K562 (cell line): ENCODE data around the gene MEOX1. TPM values are rescaled to one million over a fixed set of nuclear protein-coding genes. Genes with fewer than 3 reads are reported as not detected.
A peak's percentile ranks its signal among the peaks of the same experiment; 100 is the strongest.

ENCODE experiments used
- CHD4 ChIP-seq: fragments of 200-600 bp; sonication (generic); IDR thresholded peaks from 3 replicates; pipeline ENCODE4 v1.6.1; 2012; ENCODE audit warnings: low read depth, mild to moderate bottlenecking, mixed read lengths, low read length, inconsistent platforms; ENCODE audit not compliant: insufficient read depth, insufficient replicate concordance, poor library complexity, severe bottlenecking
- EP300 ChIP-seq: IDR thresholded peaks from 2 replicates; pipeline ENCODE4 v1.6.1; 2012; ENCODE audit warnings: low read length, improper control_type of control experiment
- ERF ChIP-seq: fragments of 450-650 bp; formaldehyde crosslinking; IDR thresholded peaks from 2 replicates; pipeline ENCODE4 v1.4.0; 2020; ENCODE audit warnings: mild to moderate bottlenecking, mixed read lengths
- ESRRA ChIP-seq: fragments of 450-650 bp; IDR thresholded peaks from 2 replicates; pipeline ENCODE4 v1.6.1; 2014; ENCODE audit warnings: low read depth, mild to moderate bottlenecking, moderate library complexity, borderline replicate concordance
- EWSR1 ChIP-seq: fragments of 450-650 bp; IDR thresholded peaks from 2 replicates; pipeline ENCODE4 v1.6.1; 2018; ENCODE audit warnings: borderline replicate concordance, mild to moderate bottlenecking, low read depth, moderate library complexity; ENCODE audit not compliant: partially characterized antibody
- ILF3 ChIP-seq: fragments of 450-650 bp; IDR thresholded peaks from 2 replicates; pipeline ENCODE4 v1.6.1; 2018; ENCODE audit warnings: antibody characterized with exemption, mild to moderate bottlenecking, moderate library complexity, borderline replicate concordance
- POLR3A ChIP-seq: IDR thresholded peaks from 2 replicates; pipeline ENCODE4 v1.6.1; 2011; ENCODE audit warnings: borderline replicate concordance, mild to moderate bottlenecking, moderate library complexity; ENCODE audit not compliant: insufficient read length, insufficient read depth; ENCODE audit errors: extremely low read depth
- PURB ChIP-seq: sonication (generic); formaldehyde crosslinking; IDR thresholded peaks from 2 replicates; pipeline ENCODE4 v1.9.0; 2021; ENCODE audit warnings: low read depth, mild to moderate bottlenecking, missing genetic modification reagents
- RAD51 ChIP-seq: fragments of 450-650 bp; IDR thresholded peaks from 2 replicates; pipeline ENCODE4 v1.7.1; 2016; ENCODE audit warnings: low read depth, mild to moderate bottlenecking, borderline replicate concordance
- RB1 ChIP-seq: fragments of 450-650 bp; IDR thresholded peaks from 2 replicates; pipeline ENCODE4 v1.6.1; 2017; ENCODE audit warnings: low read depth, mild to moderate bottlenecking
- RBM25 ChIP-seq: fragments of 200-400 bp; formaldehyde crosslinking; IDR thresholded peaks from 2 replicates; pipeline ENCODE4 v1.6.1; 2018; ENCODE audit warnings: low read length, low read depth, moderate library complexity; ENCODE audit not compliant: severe bottlenecking
- SIN3A ChIP-seq, 2 experiments: fragments of 150-350 bp in 1 of 2; IDR thresholded peaks; 2 replicates each; pipeline ENCODE4 v1.6.1; 2011 to 2016; ENCODE audit warnings: borderline replicate concordance in 2 of 2, low read depth in 2 of 2, low read length in 2 of 2, mild to moderate bottlenecking in 2 of 2, moderate library complexity in 2 of 2; ENCODE audit not compliant: control insufficient read depth in 1 of 2
- SRSF7 ChIP-seq: fragments of 200-400 bp; formaldehyde crosslinking; optimal IDR thresholded peaks from 2 replicates; pipeline ENCODE3; 2017; ENCODE audit warnings: mild to moderate bottlenecking, low read depth, low read length
- SRSF9 ChIP-seq: fragments of 200-400 bp; formaldehyde crosslinking; IDR thresholded peaks from 2 replicates; pipeline ENCODE4 v1.6.1; 2017; ENCODE audit warnings: low read depth, low read length, borderline replicate concordance
- XRCC4 ChIP-seq: IDR thresholded peaks from one replicate; pipeline ENCODE4 v1.6.1; 2011; ENCODE audit not compliant: insufficient read depth, insufficient read length; ENCODE audit errors: extremely low read depth
- ZNF134 ChIP-seq: fragments of 250-450 bp; sonication (Bioruptor Pico); conservative IDR thresholded peaks from 2 replicates; pipeline ENCODE4 v1.4.0; 2020
- polyA plus RNA-seq, 8 experiments: library from polyadenylated mRNA; depleted of rRNA in 4 of 8; stranded (reverse) in 5 of 8; unstranded in 3 of 8; fragments of >200 nt; fragmentation: Nextera tagmentation in 2 of 8; fragmentation: Illumina TruSeq in 1 of 8; extraction: Ambion mirVana in 2 of 8; extraction: Trizol in 1 of 8; gene quantifications; 2 replicates each; pipeline versions ENCODE4 v1.2.1 to v1.2.3, GENCODE V29; 2011 to 2014; ENCODE audit warnings: inconsistent platforms in 1 of 8, missing spikeins in 1 of 8
- total RNA-seq, 7 experiments: library from RNA; depleted of rRNA in 6 of 7; stranded (reverse); fragments of >200 nt in 6 of 7; fragmentation: Illumina TruSeq in 2 of 7; extraction: Trizol in 2 of 7; gene quantifications; 2 replicates each; pipeline versions ENCODE4 v1.2.1 to v1.2.3, GENCODE V29; 2011 to 2021; ENCODE audit warnings: low replicate concordance in 1 of 7
- TF ChIP-seq, protein P1 (sequence below), 2 experiments: IDR thresholded peaks; 2 replicates each; pipeline ENCODE4 v1.6.1; 2012; ENCODE audit warnings: improper control_type of control experiment in 2 of 2, low read depth in 2 of 2, low read length in 2 of 2, borderline replicate concordance in 1 of 2
- TF ChIP-seq, protein P2 (sequence below): sonication (generic); formaldehyde crosslinking; IDR thresholded peaks from 2 replicates; pipeline ENCODE4 v1.9.0; 2022; ENCODE audit warnings: mild to moderate bottlenecking, missing genetic modification reagents

Gene MEOX1
- total and polyA plus RNA-seq, 9 of the 15 experiments (the other 6 are each of a cell fraction or from before 2014, with no cell fraction given) = not detected

DNA sequence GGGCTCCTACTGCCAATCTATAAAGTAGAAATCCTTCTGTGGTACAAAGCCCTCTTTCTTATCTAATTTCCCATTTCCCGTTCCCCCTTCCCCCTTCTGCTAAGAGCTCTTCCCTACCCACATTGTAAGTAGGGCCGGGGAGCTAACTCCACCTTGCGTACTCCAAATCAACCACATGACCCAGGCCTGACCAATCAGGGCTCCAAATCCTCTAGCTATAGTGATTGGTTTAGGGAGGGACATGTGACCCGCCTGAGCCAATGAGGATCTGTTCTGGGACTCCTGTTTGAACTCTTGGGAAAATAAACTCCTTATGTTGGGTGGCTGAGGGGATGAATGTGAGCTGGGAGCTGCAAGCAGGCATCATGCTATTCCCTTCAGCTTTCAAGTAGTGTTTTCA lies 40.9 kb upstream of the MEOX1 start (continued):
- TF ChIP-seq, protein P1, sequence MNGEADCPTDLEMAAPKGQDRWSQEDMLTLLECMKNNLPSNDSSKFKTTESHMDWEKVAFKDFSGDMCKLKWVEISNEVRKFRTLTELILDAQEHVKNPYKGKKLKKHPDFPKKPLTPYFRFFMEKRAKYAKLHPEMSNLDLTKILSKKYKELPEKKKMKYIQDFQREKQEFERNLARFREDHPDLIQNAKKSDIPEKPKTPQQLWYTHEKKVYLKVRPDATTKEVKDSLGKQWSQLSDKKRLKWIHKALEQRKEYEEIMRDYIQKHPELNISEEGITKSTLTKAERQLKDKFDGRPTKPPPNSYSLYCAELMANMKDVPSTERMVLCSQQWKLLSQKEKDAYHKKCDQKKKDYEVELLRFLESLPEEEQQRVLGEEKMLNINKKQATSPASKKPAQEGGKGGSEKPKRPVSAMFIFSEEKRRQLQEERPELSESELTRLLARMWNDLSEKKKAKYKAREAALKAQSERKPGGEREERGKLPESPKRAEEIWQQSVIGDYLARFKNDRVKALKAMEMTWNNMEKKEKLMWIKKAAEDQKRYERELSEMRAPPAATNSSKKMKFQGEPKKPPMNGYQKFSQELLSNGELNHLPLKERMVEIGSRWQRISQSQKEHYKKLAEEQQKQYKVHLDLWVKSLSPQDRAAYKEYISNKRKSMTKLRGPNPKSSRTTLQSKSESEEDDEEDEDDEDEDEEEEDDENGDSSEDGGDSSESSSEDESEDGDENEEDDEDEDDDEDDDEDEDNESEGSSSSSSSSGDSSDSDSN (IDR thresholded peaks at IDR 0.05; ENCODE audit: borderline replicate concordance in 1 of 2, low read depth in 2 of 2, low read length in 2 of 2) = no peak
- TF ChIP-seq RAD51 = peak; percentile 95
- TF ChIP-seq ZNF134 (CRISPR knock-in tag) = no peak
- TF ChIP-seq SIN3A (IDR thresholded peaks at IDR 0.05; ENCODE audit: borderline replicate concordance in 2 of 2, control insufficient read depth in 1 of 2, low read depth in 2 of 2, low read length in 2 of 2) = no peak
- TF ChIP-seq CHD4 = no peak
- TF ChIP-seq POLR3A = no peak
- no peak for TF ChIP-seq ESRRA
- TF ChIP-seq PURB (CRISPR knock-in tag) = no peak
- TF ChIP-seq SRSF9 = no peak
- TF ChIP-seq, protein P2, sequence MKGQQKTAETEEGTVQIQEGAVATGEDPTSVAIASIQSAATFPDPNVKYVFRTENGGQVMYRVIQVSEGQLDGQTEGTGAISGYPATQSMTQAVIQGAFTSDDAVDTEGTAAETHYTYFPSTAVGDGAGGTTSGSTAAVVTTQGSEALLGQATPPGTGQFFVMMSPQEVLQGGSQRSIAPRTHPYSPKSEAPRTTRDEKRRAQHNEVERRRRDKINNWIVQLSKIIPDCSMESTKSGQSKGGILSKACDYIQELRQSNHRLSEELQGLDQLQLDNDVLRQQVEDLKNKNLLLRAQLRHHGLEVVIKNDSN (CRISPR knock-in tag) = peak; percentile 96
- no peak for TF ChIP-seq ILF3
- no peak for TF ChIP-seq RB1
- TF ChIP-seq SRSF7 = no peak
- TF ChIP-seq EWSR1 = no peak
- peak; percentile 85 for TF ChIP-seq RBM25
- TF ChIP-seq EP300 = no peak
- TF ChIP-seq XRCC4 = no peak
- TF ChIP-seq ERF (CRISPR knock-in tag) = no peak
